Esophagus (tissue), 2 donors: ENCODE results near the gene ATP8B1. TPM values are rescaled to one million over a fixed set of nuclear protein-coding genes. Genes with fewer than 3 reads are reported as not detected.
"Not testable (repeated sequence)": the region's sequence is repeated elsewhere in the genome, so short reads cannot be mapped to it uniquely, and the experiment has no call there.

Source experiments
- H3K27ac ChIP-seq, 2 donors: one replicate each; pipeline ENCODE4 v1.5.1; 2013; ENCODE audit warnings: low read depth in 2 of 2, mild to moderate bottlenecking in 2 of 2, inconsistent platforms in 1 of 2, low read length in 1 of 2, moderate library complexity in 1 of 2
- H3K27me3 ChIP-seq, 2 donors: one replicate each; pipeline ENCODE4 v1.6.1; 2013; ENCODE audit warnings: low read length in 2 of 2, control low read depth in 1 of 2, mild to moderate bottlenecking in 1 of 2; ENCODE audit not compliant: insufficient read depth in 2 of 2, control insufficient read depth in 1 of 2
- H3K36me3 ChIP-seq, 2 donors: one replicate each; pipeline ENCODE4 v1.6.1; 2013; ENCODE audit warnings: low read length in 1 of 2; ENCODE audit not compliant: control insufficient read depth in 2 of 2, insufficient read depth in 2 of 2
- H3K4me1 ChIP-seq, 2 donors: one replicate each; pipeline ENCODE4 v1.6.1; 2013; ENCODE audit warnings: low read length in 1 of 2; ENCODE audit not compliant: control insufficient read depth in 2 of 2, insufficient read depth in 2 of 2
- H3K4me3 ChIP-seq, 2 donors: one replicate each; pipeline ENCODE4 v1.5.1; 2013; ENCODE audit warnings: low read length in 2 of 2, mild to moderate bottlenecking in 2 of 2, low read depth in 1 of 2, moderate library complexity in 1 of 2
- H3K9me3 ChIP-seq, 2 donors: one replicate each; pipeline ENCODE4 v1.6.1; 2013; ENCODE audit warnings: mild to moderate bottlenecking in 2 of 2, low read depth in 1 of 2, low read length in 1 of 2, moderate library complexity in 1 of 2; ENCODE audit not compliant: control insufficient read depth in 2 of 2, insufficient read depth in 1 of 2
- WGBS, 2 donors: extraction: QIAGEN DNeasy Blood & Tissue Kit; methylation state at CpG; one replicate each; pipeline ENCODE4 v1.1.7; 2013; 5-methylcytosine and 5-hydroxymethylcytosine counted together
- polyA plus RNA-seq, 2 donors: library from polyadenylated mRNA; stranded (reverse); fragments of 200-250 nt; gene quantifications; one replicate each; pipeline ENCODE4 v1.2.3, GENCODE V29; 2013
- donor health status: healthy with polysubstance abuse.
- donor health status: Bipolar disorder and iron deficiency.

The ATP8B1 gene
- polyA plus RNA-seq, 2 donors, result 8.0 to 12.9 TPM

DNA sequence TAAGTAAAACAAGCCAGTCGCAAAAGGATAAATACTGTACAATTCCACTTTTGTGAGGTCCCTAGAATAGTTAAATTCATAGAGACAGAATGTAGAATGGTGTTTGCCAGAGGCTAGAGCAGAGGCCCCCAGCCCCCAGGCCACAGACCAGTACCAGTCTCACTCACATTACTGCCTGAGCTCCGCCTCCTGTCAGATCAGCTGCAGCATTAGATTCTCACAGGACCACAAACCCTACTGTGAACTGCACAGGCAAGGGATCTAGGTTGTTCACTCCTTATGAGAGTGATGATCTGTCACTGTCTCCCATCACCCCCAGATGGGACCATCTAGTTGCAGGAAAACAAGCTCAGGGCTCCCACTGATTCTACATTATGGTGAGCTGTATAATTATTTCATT, 17.5 kb upstream of the ATP8B1 start:
- WGBS, 2 donors, result 89 to 96% methylated on average over 2 of the region's 2 CpGs
- not testable (repeated sequence) for H3K4me3 ChIP-seq, H3K36me3 ChIP-seq, H3K27ac ChIP-seq, H3K4me1 ChIP-seq, H3K27me3 ChIP-seq, H3K9me3 ChIP-seq

DNA sequence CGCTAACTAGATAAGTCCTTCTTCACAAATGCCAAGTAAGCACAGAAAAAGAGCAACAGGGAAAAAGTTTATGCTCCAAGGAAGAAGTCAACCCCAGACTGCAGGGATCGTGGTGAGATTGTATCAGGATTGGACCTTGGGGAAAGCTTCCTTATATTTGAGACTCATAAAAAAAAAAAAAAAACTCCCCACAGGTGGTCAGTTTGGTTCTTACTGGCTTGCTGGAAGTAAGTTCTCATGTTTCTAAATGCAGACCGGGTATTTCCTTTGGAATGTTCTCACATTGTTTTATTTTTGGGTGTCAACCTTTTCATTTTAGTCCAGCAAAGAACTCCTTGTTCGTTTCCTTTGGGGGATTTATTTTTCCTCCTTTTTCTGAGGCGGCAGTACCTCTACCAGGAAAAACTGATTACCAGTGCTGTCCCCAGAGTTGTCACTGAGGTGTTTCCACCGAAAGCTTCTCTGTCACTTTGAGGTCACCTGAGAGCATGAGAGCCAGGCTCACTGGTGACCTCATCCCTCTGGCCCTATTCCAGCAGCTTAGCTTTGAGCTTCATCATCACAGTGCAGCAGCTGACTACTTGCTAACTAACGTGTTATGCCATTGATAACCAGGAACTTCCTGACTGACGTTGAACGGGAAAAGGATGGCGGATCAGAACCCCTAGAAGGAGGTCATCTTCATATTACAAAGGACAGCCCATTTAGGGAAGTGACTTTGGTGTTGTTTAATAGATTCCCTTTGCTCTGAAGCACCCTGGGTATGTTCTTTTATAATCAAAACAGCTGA, 16.8 kb upstream of the ATP8B1 start:
- H3K9me3 ChIP-seq, result no peaks in the 10 kb centered on the region
- no peak overlapping the region for H3K27ac ChIP-seq
- no peaks in the 10 kb centered on the region for H3K36me3 ChIP-seq
- H3K4me3 ChIP-seq, result no peak overlapping the region
- H3K27me3 ChIP-seq, result no peaks in the 10 kb centered on the region
- H3K4me1 ChIP-seq, result peaks cover 0 to 3% of the 10 kb centered on the region in 2 donors
- WGBS, 2 donors, result 20 to 26% methylated on average over 10 of the region's 10 CpGs

DNA sequence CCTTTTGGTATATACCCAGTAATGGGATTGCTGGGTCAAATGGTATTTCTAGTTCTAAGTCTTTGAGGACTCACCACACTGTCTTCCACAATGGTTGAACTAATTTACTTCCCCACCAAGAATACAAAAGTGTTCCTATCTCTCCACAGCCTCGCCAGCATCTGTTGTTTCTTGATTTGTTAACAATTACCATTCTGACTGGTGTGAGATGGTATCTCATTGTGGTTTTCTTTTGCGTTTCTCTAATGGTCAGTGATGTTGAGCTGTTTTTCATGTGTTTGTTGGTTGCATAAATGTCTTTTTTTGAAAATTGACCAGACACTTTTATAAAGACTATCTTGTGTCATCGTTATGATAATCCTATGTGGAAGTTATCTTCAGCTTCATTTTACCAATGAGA, 16.0 kb upstream of the ATP8B1 start:
- no peaks in the 10 kb centered on the region for H3K9me3 ChIP-seq
- H3K36me3 ChIP-seq, result no peaks in the 10 kb centered on the region
- peaks cover 0 to 3% of the 10 kb centered on the region in 2 donors for H3K4me1 ChIP-seq
- no peak overlapping the region for H3K4me3 ChIP-seq
- H3K27me3 ChIP-seq, result no peaks in the 10 kb centered on the region
- WGBS, 2 donors, result 78 to 81% methylated on average over 3 of the region's 3 CpGs
- H3K27ac ChIP-seq, result no peak overlapping the region

DNA sequence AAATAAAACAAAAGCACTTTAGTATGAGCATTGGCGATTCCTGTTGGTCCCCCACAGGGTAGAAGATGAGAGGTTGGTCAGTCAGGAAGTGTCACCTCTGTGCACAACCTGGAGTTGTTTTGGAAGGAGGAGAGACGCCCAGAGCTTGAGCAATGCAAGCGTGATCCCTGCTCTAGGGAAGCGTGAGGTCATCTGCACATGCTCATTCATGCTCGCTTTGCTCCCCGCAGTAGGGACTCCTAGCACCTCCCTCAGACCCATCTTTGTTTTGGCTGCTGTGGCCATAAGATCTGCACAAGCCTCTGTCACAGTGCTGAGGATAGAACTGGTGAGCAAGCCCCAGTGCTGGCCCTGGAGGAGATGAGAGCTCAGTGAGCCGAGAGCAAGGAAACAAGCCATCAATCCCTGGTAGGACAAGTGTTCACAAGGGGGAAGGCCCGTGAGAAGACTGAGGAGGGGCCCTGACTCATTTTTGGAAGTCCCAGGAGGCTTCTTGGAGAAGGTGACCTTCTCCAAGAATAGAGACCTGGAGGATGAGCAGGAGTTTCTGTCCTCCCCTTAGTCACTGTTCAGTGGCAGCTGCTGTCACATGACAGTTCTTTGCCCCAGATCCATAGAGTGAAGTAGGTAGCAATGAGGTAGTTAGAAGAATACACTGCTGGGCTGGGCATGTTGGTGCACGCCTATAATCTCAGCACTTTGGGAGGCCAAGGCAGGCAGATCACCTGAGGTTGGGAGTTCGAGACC, 13.3 kb upstream of the ATP8B1 start:
- peaks cover 0 to 3% of the 10 kb centered on the region in 2 donors for H3K4me1 ChIP-seq
- H3K9me3 ChIP-seq, result no peaks in the 10 kb centered on the region
- no peaks in the 10 kb centered on the region for H3K27me3 ChIP-seq
- no peak overlapping the region for H3K4me3 ChIP-seq
- peak overlapping the region in 1 of 2 donors; percentile 2 for H3K27ac ChIP-seq
- WGBS, 2 donors, result 72 to 84% methylated on average over 10 of the region's 10 CpGs
- H3K36me3 ChIP-seq, result no peaks in the 10 kb centered on the region

DNA sequence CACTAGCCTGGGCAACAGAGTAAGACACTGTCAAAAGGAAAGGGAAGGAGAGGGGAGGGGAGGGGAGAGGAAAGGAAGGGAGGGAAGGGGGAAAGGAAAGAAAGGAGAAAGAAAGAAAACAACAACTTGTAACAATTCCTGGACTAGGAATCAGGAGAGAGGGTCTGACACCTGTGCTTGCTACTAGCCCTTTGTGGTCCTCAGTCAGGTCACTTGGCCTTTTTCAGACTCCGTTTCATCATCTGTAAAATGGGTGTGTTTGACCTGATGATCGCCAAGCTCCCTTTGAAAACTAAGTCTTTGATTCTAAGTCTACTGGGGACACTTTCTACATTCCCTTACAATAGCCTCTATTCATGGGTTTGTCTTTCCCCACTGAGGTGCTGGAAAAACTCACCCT, 11.4 kb upstream of the ATP8B1 start:
- Histone ChIP-seq H3K36me3 (no peaks in the 10 kb centered on the region), H3K4me1 (peaks cover 0 to 3% of the 10 kb centered on the region in 2 donors), H3K4me3 (no peak overlapping the region), H3K27me3 (no peaks in the 10 kb centered on the region), H3K9me3 (no peaks in the 10 kb centered on the region), H3K27ac (no peak overlapping the region)
- WGBS, 2 donors, result 91 to 95% methylated on average over 2 of the region's 2 CpGs

DNA sequence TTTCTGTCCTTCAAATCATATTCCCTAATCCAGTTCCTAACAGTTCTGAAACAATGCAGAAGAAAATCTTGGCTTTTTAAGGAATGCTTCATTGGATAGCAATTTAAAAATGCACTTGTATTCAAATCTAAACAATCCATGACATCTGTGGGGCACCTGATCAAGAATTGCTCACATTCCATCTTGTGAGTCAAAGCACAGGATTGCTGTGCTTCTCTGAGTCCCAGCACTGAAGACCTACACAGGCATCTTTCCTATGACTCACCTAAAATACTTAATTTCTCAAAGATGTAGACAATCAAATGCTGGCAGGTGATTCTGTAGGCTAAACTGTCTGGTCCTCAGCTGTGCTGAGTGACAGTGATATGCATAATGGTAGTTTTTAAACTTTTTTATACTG, 10.1 kb upstream of the ATP8B1 start:
- H3K4me1 ChIP-seq, result peaks cover 0 to 3% of the 10 kb centered on the region in 2 donors
- no peaks in the 10 kb centered on the region for H3K9me3 ChIP-seq
- H3K36me3 ChIP-seq, result no peaks in the 10 kb centered on the region
- no peak overlapping the region for H3K4me3 ChIP-seq
- H3K27me3 ChIP-seq, result no peaks in the 10 kb centered on the region
- no peak overlapping the region for H3K27ac ChIP-seq

DNA sequence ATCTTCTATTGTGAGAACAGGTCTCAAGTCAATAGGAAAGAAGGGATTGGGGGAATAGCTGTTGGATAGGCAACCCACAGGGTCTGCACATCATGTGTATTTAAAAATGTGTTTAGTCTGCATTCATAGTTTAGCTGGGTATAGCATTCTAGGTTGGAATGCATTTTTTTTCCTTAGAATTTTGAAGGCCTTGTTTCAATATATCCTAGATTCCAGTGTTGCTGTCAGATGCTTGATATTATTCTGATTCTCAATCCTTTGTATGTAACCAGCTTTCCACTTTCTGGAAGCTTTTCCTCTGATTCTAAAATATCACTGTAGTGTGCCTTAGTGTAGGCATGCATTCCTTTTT, 9.0 kb upstream of the ATP8B1 start:
- H3K4me3 ChIP-seq, result no peak overlapping the region
- no peaks in the 10 kb centered on the region for H3K27me3 ChIP-seq
- no peak overlapping the region for H3K27ac ChIP-seq
- H3K4me1 ChIP-seq, result peaks cover 0 to 3% of the 10 kb centered on the region in 2 donors
- H3K36me3 ChIP-seq, result no peaks in the 10 kb centered on the region
- H3K9me3 ChIP-seq, result no peaks in the 10 kb centered on the region

DNA sequence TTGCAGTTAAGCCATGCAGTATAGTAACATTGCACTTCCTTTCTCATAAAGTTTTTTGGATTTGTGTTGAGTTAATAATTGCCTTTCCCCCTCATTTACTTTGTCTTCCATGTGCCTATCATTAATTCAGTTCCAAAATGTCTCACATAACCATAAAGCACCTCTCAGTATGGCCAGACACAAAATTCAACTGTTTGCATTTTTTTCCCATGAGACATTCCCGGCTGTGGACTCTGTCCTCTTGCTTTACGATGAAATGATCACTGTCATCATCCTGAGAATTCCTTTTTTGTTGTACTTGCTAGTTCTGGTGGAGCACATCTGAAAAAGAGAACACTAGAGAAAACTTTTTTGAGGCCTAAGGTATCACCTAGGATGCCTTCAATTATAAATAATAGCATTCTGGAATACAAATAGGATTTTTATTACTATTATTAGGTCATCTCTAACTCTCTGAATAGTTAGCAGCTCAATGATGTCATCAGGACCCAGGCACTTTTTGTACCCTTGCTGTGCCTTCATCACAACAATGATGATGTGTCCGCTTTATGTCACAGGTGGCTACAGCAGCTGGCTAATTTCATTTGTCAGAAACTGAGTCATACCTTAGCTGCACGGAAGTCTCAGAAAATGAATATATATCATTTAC, 8.5 kb upstream of the ATP8B1 start:
- Histone ChIP-seq H3K27ac (no peak overlapping the region), H3K4me1 (peaks cover 3% of the 10 kb centered on the region in 2 donors), H3K27me3 (no peaks in the 10 kb centered on the region), H3K4me3 (no peak overlapping the region), H3K9me3 (no peaks in the 10 kb centered on the region), H3K36me3 (no peaks in the 10 kb centered on the region)
- WGBS, 2 donors, result 75 to 93% methylated on average over 4 of the region's 4 CpGs

DNA sequence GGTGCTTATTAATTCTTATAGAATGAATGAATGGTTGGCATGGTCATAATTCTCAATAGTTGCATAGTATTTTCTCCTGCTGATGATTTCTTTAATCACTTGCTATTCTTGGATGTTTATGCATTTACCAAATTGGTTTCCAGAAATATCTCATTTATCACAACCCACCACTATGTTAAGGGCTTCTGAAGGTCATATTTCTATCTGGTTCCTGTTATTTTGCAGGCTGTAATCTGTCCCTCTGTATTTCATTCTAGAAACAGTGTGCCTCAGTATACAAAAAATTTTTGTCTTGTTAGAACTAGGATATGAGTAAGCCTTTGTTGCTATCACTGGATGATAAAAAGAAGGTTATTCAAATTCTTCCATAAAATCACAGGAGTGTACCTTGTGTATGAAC, 6.1 kb upstream of the ATP8B1 start:
- Histone ChIP-seq H3K9me3 (no peaks in the 10 kb centered on the region), H3K27ac (no peak overlapping the region), H3K4me3 (no peak overlapping the region), H3K4me1 (peaks cover 2 to 3% of the 10 kb centered on the region in 2 donors), H3K36me3 (no peaks in the 10 kb centered on the region), H3K27me3 (no peaks in the 10 kb centered on the region)
